ENCODE results near the gene QSOX1.

QSOX1 gene

DNA sequence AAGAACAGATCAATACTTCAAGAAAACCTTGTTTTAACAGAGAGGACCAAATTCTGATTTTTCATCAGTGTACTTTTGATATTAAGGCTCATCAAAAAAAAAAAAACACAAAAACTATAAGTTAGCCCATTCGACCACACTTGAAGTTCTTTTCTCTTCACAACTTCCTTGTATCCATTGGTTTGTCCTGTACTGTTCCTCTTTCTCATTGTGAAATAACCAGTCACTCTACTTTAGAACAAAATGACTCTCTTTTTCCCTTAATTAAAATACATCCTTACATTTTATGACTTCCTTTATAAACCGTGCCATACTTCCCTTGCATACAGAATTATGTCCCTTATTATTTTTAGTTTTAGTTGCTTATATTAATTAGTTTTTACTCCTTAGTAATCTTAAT, 8.4 kb downstream of the QSOX1 start:
- Histone ChIP-seq H3K4me3 (ENCODE audit: insufficient read depth, low read length, poor library complexity, severe bottlenecking) (no peak overlapping the region), H3K9me3 (ENCODE audit: insufficient read depth, low read length) (no peaks in the 10 kb centered on the region), H3K9me2 (replicated peaks; ENCODE audit: insufficient read depth, low read length) (no peaks in the 10 kb centered on the region), H3K27ac (ENCODE audit: low read depth, low read length) (no peak overlapping the region), H2AFZ (ENCODE audit: low read depth, low read length, severe bottlenecking) (no peak overlapping the region), H3K27me3 (ENCODE audit: low read length) (no peaks in the 10 kb centered on the region), H4K20me1 (ENCODE audit: low read depth, low read length) (no peaks in the 10 kb centered on the region), H3F3A (ENCODE audit: insufficient read depth) (no peaks in the 10 kb centered on the region), H3K79me2 (ENCODE audit: insufficient read depth, low read length) (no peaks in the 10 kb centered on the region), H3K9ac (ENCODE audit: low read length) (no peak overlapping the region), H3K4me2 (ENCODE audit: low read depth, low read length, poor library complexity, severe bottlenecking) (no peak overlapping the region), H3K36me3 (ENCODE audit: low read length) (no peaks in the 10 kb centered on the region)
- TF ChIP-seq, protein P1, sequence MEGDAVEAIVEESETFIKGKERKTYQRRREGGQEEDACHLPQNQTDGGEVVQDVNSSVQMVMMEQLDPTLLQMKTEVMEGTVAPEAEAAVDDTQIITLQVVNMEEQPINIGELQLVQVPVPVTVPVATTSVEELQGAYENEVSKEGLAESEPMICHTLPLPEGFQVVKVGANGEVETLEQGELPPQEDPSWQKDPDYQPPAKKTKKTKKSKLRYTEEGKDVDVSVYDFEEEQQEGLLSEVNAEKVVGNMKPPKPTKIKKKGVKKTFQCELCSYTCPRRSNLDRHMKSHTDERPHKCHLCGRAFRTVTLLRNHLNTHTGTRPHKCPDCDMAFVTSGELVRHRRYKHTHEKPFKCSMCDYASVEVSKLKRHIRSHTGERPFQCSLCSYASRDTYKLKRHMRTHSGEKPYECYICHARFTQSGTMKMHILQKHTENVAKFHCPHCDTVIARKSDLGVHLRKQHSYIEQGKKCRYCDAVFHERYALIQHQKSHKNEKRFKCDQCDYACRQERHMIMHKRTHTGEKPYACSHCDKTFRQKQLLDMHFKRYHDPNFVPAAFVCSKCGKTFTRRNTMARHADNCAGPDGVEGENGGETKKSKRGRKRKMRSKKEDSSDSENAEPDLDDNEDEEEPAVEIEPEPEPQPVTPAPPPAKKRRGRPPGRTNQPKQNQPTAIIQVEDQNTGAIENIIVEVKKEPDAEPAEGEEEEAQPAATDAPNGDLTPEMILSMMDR (IDR thresholded peaks at IDR 0.05; ENCODE audit: insufficient read depth, low read length, poor library complexity, severe bottlenecking) = no peak
- no peak for TF ChIP-seq EZH2phosphoT487 (conservative IDR thresholded peaks at IDR 0.05; ENCODE audit: low read length)

DNA sequence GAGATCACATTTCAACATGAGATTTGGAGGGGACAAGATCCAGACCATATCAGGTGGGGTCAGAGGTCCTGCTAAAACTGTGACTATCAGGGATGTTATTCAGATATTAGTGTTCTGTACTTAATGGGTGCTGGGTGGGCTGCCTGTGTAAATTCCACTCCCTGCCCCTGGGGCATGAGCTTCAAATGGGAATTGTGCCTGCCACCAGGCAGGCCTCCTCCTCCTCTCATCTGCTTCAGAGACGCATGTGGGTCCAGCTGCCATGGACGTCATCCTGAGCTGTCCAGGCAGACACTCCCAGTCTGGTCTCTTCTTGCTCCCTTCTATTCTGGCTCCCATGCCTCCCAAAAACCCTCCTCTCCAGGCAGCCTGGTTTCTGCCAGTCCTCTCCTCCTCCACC, 10.4 kb downstream of the QSOX1 start:
- Histone ChIP-seq H3K27ac (ENCODE audit: low read depth, low read length) (no peak overlapping the region), H3K79me2 (ENCODE audit: insufficient read depth, low read length) (no peaks in the 10 kb centered on the region), H3K4me3 (ENCODE audit: insufficient read depth, low read length, poor library complexity, severe bottlenecking) (no peak overlapping the region), H3K36me3 (ENCODE audit: low read length) (no peaks in the 10 kb centered on the region), H3K27me3 (ENCODE audit: low read length) (no peaks in the 10 kb centered on the region), H3K4me2 (ENCODE audit: low read depth, low read length, poor library complexity, severe bottlenecking) (no peak overlapping the region), H4K20me1 (ENCODE audit: low read depth, low read length) (no peaks in the 10 kb centered on the region), H3F3A (ENCODE audit: insufficient read depth) (no peaks in the 10 kb centered on the region), H2AFZ (ENCODE audit: low read depth, low read length, severe bottlenecking) (no peak overlapping the region), H3K9me2 (replicated peaks; ENCODE audit: insufficient read depth, low read length) (no peaks in the 10 kb centered on the region), H3K9me3 (ENCODE audit: insufficient read depth, low read length) (no peaks in the 10 kb centered on the region), H3K9ac (ENCODE audit: low read length) (no peak overlapping the region)
- TF ChIP-seq, protein P1 (IDR thresholded peaks at IDR 0.05; ENCODE audit: insufficient read depth, low read length, poor library complexity, severe bottlenecking) = no peak
- TF ChIP-seq EZH2phosphoT487 (conservative IDR thresholded peaks at IDR 0.05; ENCODE audit: low read length) = no peak

DNA sequence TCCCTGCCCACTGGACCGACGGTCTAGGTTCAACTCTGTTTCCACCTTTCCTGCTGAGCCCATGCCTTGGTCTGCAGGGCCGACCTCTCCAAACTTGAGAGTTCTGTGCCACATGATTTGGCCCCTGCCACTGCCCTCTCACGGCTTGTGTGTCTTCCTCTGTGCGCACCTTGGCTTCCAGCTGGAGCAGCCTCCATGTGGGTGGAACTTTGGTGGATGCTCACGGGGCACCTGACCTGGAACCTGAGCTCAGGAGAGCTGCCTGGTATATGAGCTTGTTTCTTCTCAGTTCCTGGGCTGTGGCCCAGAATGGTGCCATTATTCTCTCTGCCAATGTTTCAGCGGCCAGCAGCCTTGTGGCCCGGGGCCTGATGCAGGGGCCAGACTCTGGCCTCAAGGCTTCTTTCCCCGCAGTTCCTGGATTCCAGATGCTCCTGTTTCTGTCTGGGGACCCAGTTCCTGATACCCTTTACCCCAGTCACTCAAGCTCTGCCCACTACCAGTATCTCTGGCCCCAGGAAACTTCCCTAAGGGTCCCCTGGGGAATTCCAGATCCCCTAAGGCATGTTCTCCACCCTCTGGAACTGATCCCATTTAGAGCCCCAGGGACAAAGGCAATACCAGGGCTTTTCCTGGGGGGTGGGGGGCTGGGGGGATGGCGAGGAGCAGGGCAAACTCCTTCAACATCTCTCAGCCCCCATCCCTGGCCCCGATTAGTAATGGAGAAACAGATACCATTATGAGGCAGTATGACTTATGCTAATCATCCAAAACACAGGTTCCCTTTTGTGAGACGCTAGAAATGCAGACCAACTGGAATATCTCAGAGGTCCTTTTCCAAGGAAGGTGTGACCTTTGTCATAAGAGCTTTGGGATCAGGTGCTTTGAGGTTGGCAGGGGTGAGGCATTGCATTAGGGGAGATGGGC, 11.1 kb downstream of the QSOX1 start:
- Histone ChIP-seq H3K79me2 (ENCODE audit: insufficient read depth, low read length) (no peaks in the 10 kb centered on the region), H3K9ac (ENCODE audit: low read length) (no peak overlapping the region), H4K20me1 (ENCODE audit: low read depth, low read length) (no peaks in the 10 kb centered on the region), H3K27me3 (ENCODE audit: low read length) (no peaks in the 10 kb centered on the region), H3K36me3 (ENCODE audit: low read length) (no peaks in the 10 kb centered on the region), H3K9me2 (replicated peaks; ENCODE audit: insufficient read depth, low read length) (no peaks in the 10 kb centered on the region), H3K27ac (ENCODE audit: low read depth, low read length) (no peak overlapping the region), H3K9me3 (ENCODE audit: insufficient read depth, low read length) (no peaks in the 10 kb centered on the region), H3K4me3 (ENCODE audit: insufficient read depth, low read length, poor library complexity, severe bottlenecking) (no peak overlapping the region), H3F3A (ENCODE audit: insufficient read depth) (no peaks in the 10 kb centered on the region), H3K4me2 (ENCODE audit: low read depth, low read length, poor library complexity, severe bottlenecking) (no peak overlapping the region), H2AFZ (ENCODE audit: low read depth, low read length, severe bottlenecking) (no peak overlapping the region)
- TF ChIP-seq, protein P1 (IDR thresholded peaks at IDR 0.05; ENCODE audit: insufficient read depth, low read length, poor library complexity, severe bottlenecking) = no peak
- TF ChIP-seq EZH2phosphoT487 (conservative IDR thresholded peaks at IDR 0.05; ENCODE audit: low read length) = no peak

Measured in SU-DHL-6 (cell line).